GM12878 (cell line): Measurements from ENCODE around the gene LHFPL5. TPM values are rescaled to one million over a fixed set of nuclear protein-coding genes. Genes with fewer than 3 reads are reported as not detected.

Experiments used
- ATAC-seq: fragments of 200-7000 bp; cut with Tn5 transposase; 3 replicates; pipeline ENCODE4 v1.9.1; 2020; ENCODE audit warnings: mild to moderate bottlenecking, moderate library complexity
- BruUV-seq: library from RNA; stranded (reverse); fragments of 400-500 nt; replicated peaks from 2 replicates; lab custom pipeline; 2021; lab: Mats Ljungman, UMichigan
- CTCF ChIA-PET: fragments of 300-600 bp; sonication (Branson Sonifier 250); formaldehyde crosslinking; extraction: SDS; loops from one replicate; lab custom pipeline; 2021; ENCODE audit warnings: inconsistent platforms; lab: Yijun Ruan, JAX
- POLR2A ChIA-PET: fragments of 350-600 bp; formaldehyde crosslinking; extraction: SDS; loops from one replicate; lab custom pipeline; 2021; ENCODE audit warnings: inconsistent platforms; lab: Charles Lee
- RAD21 ChIA-PET: fragments of 300-600 bp; sonication (Branson Sonifier 250); formaldehyde crosslinking; loops from one replicate; lab custom pipeline; 2023; ENCODE audit warnings: antibody characterized with exemption; ENCODE audit not compliant: unreplicated experiment; lab: Charles Lee
- SMC1A ChIA-PET: fragments of 300-600 bp; sonication (Branson Sonifier 250); formaldehyde crosslinking; loops from one replicate; lab custom pipeline; 2023; ENCODE audit not compliant: unreplicated experiment, uncharacterized antibody; lab: Charles Lee
- DNase-seq: peaks from one replicate; pipeline ENCODE4 v3.0.0-alpha.2; 2011; ENCODE audit warnings: low read depth, low spot score
- FAIRE-seq: peaks from 3 replicates; lab custom pipeline; 2011; peaks lifted over from hg19 to GRCh38; lab: Jason Lieb, UNC
- H2AFZ ChIP-seq: 2 replicates; pipeline ENCODE4 v1.6.0; 2011; ENCODE audit warnings: low read depth, low read length, control low read depth; ENCODE audit not compliant: control insufficient read depth
- H3K27ac ChIP-seq: 2 replicates; pipeline ENCODE4 v1.5.1; 2011; ENCODE audit warnings: control low read depth; ENCODE audit not compliant: control insufficient read depth, insufficient read depth
- H3K27me3 ChIP-seq, 2 experiments: replicated peaks in 1 of 2; 2 replicates each; pipeline versions ENCODE4 v1.6.0 to v1.6.1; 2011; ENCODE audit warnings: low read length in 1 of 2; ENCODE audit not compliant: control insufficient read depth in 2 of 2, insufficient read depth in 2 of 2
- H3K36me3 ChIP-seq, 2 experiments: 2 replicates each; pipeline ENCODE4 v1.5.1; 2011; ENCODE audit warnings: low read length in 1 of 2; ENCODE audit not compliant: control insufficient read depth in 2 of 2, insufficient read depth in 2 of 2
- H3K4me1 ChIP-seq: 2 replicates; pipeline ENCODE4 v1.6.1; 2011; ENCODE audit warnings: mild to moderate bottlenecking, low read length, moderate library complexity, mixed read lengths; ENCODE audit not compliant: control insufficient read depth, insufficient read depth
- H3K4me2 ChIP-seq: 2 replicates; pipeline ENCODE4 v1.6.0; 2011; ENCODE audit warnings: control low read depth; ENCODE audit not compliant: control insufficient read depth, insufficient read depth
- H3K4me3 ChIP-seq: fragments of 200-600 bp; sonication (generic); 2 replicates; pipeline ENCODE4 v1.5.1; 2016
- H3K79me2 ChIP-seq: 2 replicates; pipeline ENCODE4 v1.6.0; 2011; ENCODE audit warnings: low read length; ENCODE audit not compliant: control insufficient read depth, insufficient read depth
- H3K9ac ChIP-seq: 2 replicates; pipeline ENCODE4 v1.8.0; 2011; ENCODE audit warnings: low read length, control low read depth, mixed read lengths; ENCODE audit not compliant: control insufficient read depth, insufficient read depth
- H3K9me3 ChIP-seq: replicated peaks from 3 replicates; pipeline ENCODE4 v1.5.1; 2011; ENCODE audit warnings: mild to moderate bottlenecking, low read length; ENCODE audit not compliant: control insufficient read depth, insufficient read depth
- H4K20me1 ChIP-seq: 2 replicates; pipeline ENCODE4 v1.6.0; 2011; ENCODE audit not compliant: control insufficient read depth, insufficient read depth
- CBX3 ChIP-seq: fragments of 200-600 bp; sonication (generic); IDR thresholded peaks from 2 replicates; pipeline ENCODE4 v1.6.1; 2016; ENCODE audit warnings: low read depth, borderline replicate concordance
- CEBPZ ChIP-seq: fragments of 150-350 bp; IDR thresholded peaks from 2 replicates; pipeline ENCODE4 v1.6.1; 2016; ENCODE audit warnings: low read depth, low read length
- CREM ChIP-seq: IDR thresholded peaks from 2 replicates; pipeline ENCODE4 v1.6.1; 2014; ENCODE audit warnings: antibody characterized with exemption, low read depth
- E2F4 ChIP-seq: IDR thresholded peaks from 2 replicates; pipeline ENCODE4 v1.6.1; 2012; ENCODE audit warnings: low read depth, low read length, improper control_type of control experiment
- EGR1 ChIP-seq, 2 experiments: IDR thresholded peaks; 1 replicate in 1 of 2; 2 replicates in 1 of 2; pipeline ENCODE4 v1.6.1; 2011 to 2012; ENCODE audit warnings: low read depth in 2 of 2, low read length in 2 of 2, borderline replicate concordance in 1 of 2, mild to moderate bottlenecking in 1 of 2, moderate library complexity in 1 of 2
- HDAC6 ChIP-seq: fragments of 200-600 bp; sonication (generic); IDR thresholded peaks from one replicate; pipeline ENCODE4 v1.8.0; 2017; ENCODE audit warnings: antibody characterized with exemption; ENCODE audit not compliant: unreplicated experiment
- HDGF ChIP-seq: fragments of 450-650 bp; IDR thresholded peaks from 2 replicates; pipeline ENCODE4 v1.6.1; 2016; ENCODE audit warnings: antibody characterized with exemption
- IRF4 ChIP-seq: IDR thresholded peaks from 2 replicates; pipeline ENCODE4 v1.6.1; 2011; ENCODE audit warnings: low read depth, low read length
- MXI1 ChIP-seq: fragments of 150-350 bp; IDR thresholded peaks from 2 replicates; pipeline ENCODE4 v1.6.1; 2011; ENCODE audit warnings: low read depth, mild to moderate bottlenecking, inconsistent platforms, low read length, improper control_type of control experiment
- PAX5 ChIP-seq: IDR thresholded peaks from 2 replicates; pipeline ENCODE4 v1.6.1; 2011; ENCODE audit warnings: low read depth, low read length, borderline replicate concordance
- PKNOX1 ChIP-seq: fragments of 450-650 bp; IDR thresholded peaks from 2 replicates; pipeline ENCODE4 v1.6.1; 2016; ENCODE audit warnings: mild to moderate bottlenecking
- RCOR1 ChIP-seq: conservative IDR thresholded peaks from 2 replicates; pipeline ENCODE4 v1.6.1; 2012; ENCODE audit warnings: low read depth, low read length, improper control_type of control experiment
- RELA ChIP-seq: fragments of 450-650 bp; IDR thresholded peaks from 2 replicates; pipeline ENCODE4 v1.8.0; 2014; ENCODE audit warnings: borderline replicate concordance; ENCODE audit not compliant: partially characterized antibody
- YY1 ChIP-seq: IDR thresholded peaks from 2 replicates; pipeline ENCODE4 v1.6.1; 2011; ENCODE audit warnings: low read depth, mild to moderate bottlenecking, low read length
- WGBS: methylation state at CpG from one replicate; pipeline ENCODE4 v1.1.6; 2016; ENCODE audit warnings: low lambda C conversion rate; ENCODE audit not compliant: insufficient replicate concordance, insufficient coverage; ENCODE audit errors: missing lambda C conversion rate; 5-methylcytosine and 5-hydroxymethylcytosine counted together
- in situ Hi-C: fragments of 300-500 bp; cut with MboI; formaldehyde crosslinking; loops from 9 replicates; pipeline ENCODE4 v1.14.3; 2018; ENCODE audit warnings: mixed read lengths
- intact Hi-C: fragments of 100-400 bp; cut with micrococcal nuclease; formaldehyde crosslinking; loops from one replicate; pipeline ENCODE4 v1.14.2; 2022; ENCODE audit not compliant: unreplicated experiment
- polyA plus RNA-seq, 11 experiments: library from polyadenylated mRNA; depleted of rRNA in 4 of 11; unstranded in 6 of 11; stranded (reverse) in 5 of 11; fragments of >200 nt; fragmentation: Nextera tagmentation in 4 of 11; fragmentation: Illumina TruSeq in 1 of 11; extraction: Ambion mirVana in 4 of 11; extraction: Trizol in 1 of 11; gene quantifications; 1 replicate in 1 of 11; 2 replicates in 10 of 11; pipeline versions ENCODE4 v1.2.1 to v1.2.3, GENCODE V29; 2011 to 2016; ENCODE audit warnings: inconsistent platforms in 2 of 11, missing spikeins in 2 of 11, low read depth in 1 of 11
- total RNA-seq, 4 experiments: library from RNA; depleted of rRNA in 3 of 4; stranded (reverse); fragments of >200 nt in 3 of 4; fragmentation: Illumina TruSeq in 1 of 4; extraction: Trizol in 1 of 4; gene quantifications; 2 replicates each; pipeline versions ENCODE4 v1.2.1 to v1.2.3, GENCODE V29; 2013 to 2021

The LHFPL5 gene
- total and polyA plus RNA-seq, 10 of the 15 experiments (the other 5 are each of a cell fraction or from before 2014, with no cell fraction given): 0.11 TPM; not detected in 9

DNA sequence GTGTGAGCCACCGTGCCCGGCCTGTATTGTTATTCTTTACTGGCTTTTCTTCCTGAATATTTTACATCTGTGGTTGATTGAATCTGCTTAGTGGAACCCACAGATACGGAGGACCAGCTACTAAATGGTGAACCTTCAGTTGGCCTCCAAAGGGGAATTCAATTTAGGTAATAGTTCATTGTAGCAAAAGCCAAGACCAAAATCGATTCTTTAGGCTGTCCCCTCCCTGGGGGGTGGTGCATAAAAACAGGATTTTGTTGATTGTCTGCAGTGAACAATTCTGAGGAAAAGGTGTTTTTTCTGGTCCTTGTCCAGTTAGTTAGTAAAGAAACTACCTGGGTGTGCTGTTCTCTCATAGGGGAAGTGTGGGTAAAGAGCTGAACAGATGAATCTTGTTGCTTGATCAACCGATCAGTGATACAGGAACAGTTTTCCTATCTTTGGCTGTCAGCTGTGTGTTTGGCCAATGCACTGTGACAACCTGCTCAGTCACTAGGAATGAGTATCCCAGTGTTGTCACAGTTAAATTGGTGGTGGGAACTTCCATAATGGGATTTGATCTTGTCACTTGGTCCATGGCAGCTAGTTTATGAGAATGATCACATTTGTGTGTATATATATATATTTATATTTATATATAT is 19.5 kb downstream of the LHFPL5 start:
- no peaks in the 10 kb centered on the region for H4K20me1 ChIP-seq
- no peak overlapping the region for H2AFZ ChIP-seq
- intact Hi-C loops (no loop called here), in situ Hi-C loops (no loop called here)
- FAIRE-seq (no peak), DNase-seq (no peak), ATAC-seq (no peak)
- RAD21 ChIA-PET: no interaction called here
- no TSS peak for BruUV-seq
- CTCF ChIA-PET: no interaction called here
- no peaks in the 10 kb centered on the region for H3K36me3 ChIP-seq
- H3K4me1 ChIP-seq: no peaks in the 10 kb centered on the region
- POLR2A ChIA-PET: no interaction called here
- no peak overlapping the region for H3K9ac ChIP-seq
- H3K27me3 ChIP-seq: no peaks in the 10 kb centered on the region
- SMC1A ChIA-PET: interaction anchor here (2.1 kb wide), 1 partner anchor 10 kb away, joined by 6 read pairs; no protein-coding TSS in a partner anchor
- H3K27ac ChIP-seq: no peak overlapping the region
- 42% methylated on average over 5 of the region's 5 CpGs for WGBS
- H3K79me2 ChIP-seq: no peaks in the 10 kb centered on the region
- H3K4me2 ChIP-seq: no peak overlapping the region
- H3K9me3 ChIP-seq: no peaks in the 10 kb centered on the region
- TF ChIP-seq YY1: no peak
- TF ChIP-seq CEBPZ: no peak
- TF ChIP-seq IRF4: no peak
- no peak for TF ChIP-seq E2F4
- no peak for TF ChIP-seq CREM
- TF ChIP-seq RCOR1: no peak
- TF ChIP-seq HDAC6: no peak
- no peak for TF ChIP-seq CBX3
- TF ChIP-seq HDGF: no peak
- TF ChIP-seq MXI1: no peak
- no peak for TF ChIP-seq PAX5
- no peak for TF ChIP-seq RELA
- TF ChIP-seq PKNOX1: no peak
- no peak for TF ChIP-seq EGR1 (IDR thresholded peaks at IDR 0.05; ENCODE audit: borderline replicate concordance in 1 of 2, low read depth in 2 of 2, low read length in 2 of 2)
- TF ChIP-seq, all 136 proteins: peak for 0
- H3K4me3 ChIP-seq: no peak overlapping the region
